C4-2B (cell line): ENCODE results near the gene OVOL3.
"Not testable (repeated sequence)": the region's sequence is repeated elsewhere in the genome, so short reads cannot be mapped to it uniquely, and the experiment has no call there.

Source experiments
- ZFX ChIP-seq: fragments of 450-650 bp; IDR thresholded peaks from 2 replicates; pipeline ENCODE4 v1.6.1; 2017
- TF ChIP-seq, protein P1 (sequence below): fragments of 450-650 bp; conservative IDR thresholded peaks from 2 replicates; pipeline ENCODE4 v1.5.1; 2017; ENCODE audit warnings: mild to moderate bottlenecking

DNA sequence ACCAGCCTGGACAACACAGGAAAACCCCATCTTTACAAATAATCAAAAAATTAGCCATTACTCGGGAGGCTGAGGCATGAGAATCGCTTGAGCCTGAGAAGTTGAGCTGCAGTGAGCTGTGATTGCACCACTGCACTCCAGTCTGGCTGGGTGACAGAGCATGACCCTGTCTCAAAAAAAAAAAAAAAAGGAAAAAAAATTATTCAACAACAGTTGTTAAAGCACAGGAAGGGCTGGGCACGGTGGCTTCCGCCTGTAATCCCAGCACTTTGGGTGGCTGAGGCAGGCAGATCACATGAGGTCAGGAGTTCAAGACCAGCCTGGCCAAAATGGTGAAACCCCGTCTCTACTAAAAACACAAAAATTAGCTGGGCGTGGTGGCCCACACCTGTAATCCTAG, 20.3 kb downstream of the OVOL3 start:
- TF ChIP-seq, protein P1, sequence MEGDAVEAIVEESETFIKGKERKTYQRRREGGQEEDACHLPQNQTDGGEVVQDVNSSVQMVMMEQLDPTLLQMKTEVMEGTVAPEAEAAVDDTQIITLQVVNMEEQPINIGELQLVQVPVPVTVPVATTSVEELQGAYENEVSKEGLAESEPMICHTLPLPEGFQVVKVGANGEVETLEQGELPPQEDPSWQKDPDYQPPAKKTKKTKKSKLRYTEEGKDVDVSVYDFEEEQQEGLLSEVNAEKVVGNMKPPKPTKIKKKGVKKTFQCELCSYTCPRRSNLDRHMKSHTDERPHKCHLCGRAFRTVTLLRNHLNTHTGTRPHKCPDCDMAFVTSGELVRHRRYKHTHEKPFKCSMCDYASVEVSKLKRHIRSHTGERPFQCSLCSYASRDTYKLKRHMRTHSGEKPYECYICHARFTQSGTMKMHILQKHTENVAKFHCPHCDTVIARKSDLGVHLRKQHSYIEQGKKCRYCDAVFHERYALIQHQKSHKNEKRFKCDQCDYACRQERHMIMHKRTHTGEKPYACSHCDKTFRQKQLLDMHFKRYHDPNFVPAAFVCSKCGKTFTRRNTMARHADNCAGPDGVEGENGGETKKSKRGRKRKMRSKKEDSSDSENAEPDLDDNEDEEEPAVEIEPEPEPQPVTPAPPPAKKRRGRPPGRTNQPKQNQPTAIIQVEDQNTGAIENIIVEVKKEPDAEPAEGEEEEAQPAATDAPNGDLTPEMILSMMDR, result not testable (repeated sequence)
- TF ChIP-seq ZFX, result not testable (repeated sequence)
